Activated CD8-positive, alpha-beta memory T cell treated with anti-CD3 and anti-CD28 coated beads for 4 hours (primary cell): Measurements from ENCODE around the gene GSTA1.
"Not testable (repeated sequence)": the region's sequence is repeated elsewhere in the genome, so short reads cannot be mapped to it uniquely, and the experiment has no call there.

Experiments used
- DNase-seq, 2 donors: peaks; one replicate each; pipeline ENCODE4 v3.0.0-alpha.2; 2020; ENCODE audit warnings: low read depth in 2 of 2

Gene GSTA1

GRCh38 chr6:52803668-52804255, at the start of gene GSTA1:
Gene GSTA1, minus strand, starts transcription at chr6:52803816. Its CDS starts 4,549 bp downstream, at chr6:52799267.
- DNase-seq = not testable (repeated sequence)

- DNase-seq = no peak
Observed at GRCh38 chr6:52849137-52849536, 45.5 kb upstream of the GSTA1 start.

- DNase-seq = no peak
Observed at GRCh38 chr6:52846002-52846401, 42.4 kb upstream of the GSTA1 start.

- DNase-seq = no peak
Observed at GRCh38 chr6:52843605-52844004, 40.0 kb upstream of the GSTA1 start.

- no peak for DNase-seq
Observed at GRCh38 chr6:52840763-52841585, 37.4 kb upstream of the GSTA1 start, which contains the start of gene GSTA5. Gene GSTA5, minus strand, starts transcription at chr6:52840813.

GRCh38 chr6:52839124-52840055, 35.8 kb upstream of the GSTA1 start:
- peak; percentile 3 to 14 for DNase-seq

- DNase-seq = no peak
Observed at GRCh38 chr6:52834481-52834880, 30.9 kb upstream of the GSTA1 start.

- DNase-seq = not testable (repeated sequence)
Observed at GRCh38 chr6:52830869-52831268, 27.3 kb upstream of the GSTA1 start.

GRCh38 chr6:52829046-52829817, 25.6 kb upstream of the GSTA1 start:
- DNase-seq = no peak

- not testable (repeated sequence) for DNase-seq
Observed at GRCh38 chr6:52828621-52829020, 25.0 kb upstream of the GSTA1 start.

- not testable (repeated sequence) for DNase-seq
Observed at GRCh38 chr6:52827073-52827783, 23.6 kb upstream of the GSTA1 start.

- no peak for DNase-seq
Observed at GRCh38 chr6:52826513-52826912, 22.9 kb upstream of the GSTA1 start.

- not testable (repeated sequence) for DNase-seq
Observed at GRCh38 chr6:52825900-52826459, 22.4 kb upstream of the GSTA1 start.

- DNase-seq = not testable (repeated sequence)
Observed at GRCh38 chr6:52825270-52825793, 21.7 kb upstream of the GSTA1 start.

- no peak for DNase-seq
Observed at GRCh38 chr6:52821842-52822241, 18.2 kb upstream of the GSTA1 start.

- no peak for DNase-seq
Observed at GRCh38 chr6:52820198-52820597, 16.6 kb upstream of the GSTA1 start.

GRCh38 chr6:52815167-52816092, 11.8 kb upstream of the GSTA1 start:
- DNase-seq = peak in 1 of 2 donors; percentile 2

- not testable (repeated sequence) for DNase-seq
Observed at GRCh38 chr6:52814545-52814944, 10.9 kb upstream of the GSTA1 start.

- not testable (repeated sequence) for DNase-seq
Observed at GRCh38 chr6:52809777-52810176, 6.2 kb upstream of the GSTA1 start.
